Stimulated activated CD4-positive, alpha-beta T cell treated with anti-CD3 and anti-CD28 coated beads, Interleukin-1b, Interleukin-23, amount 100 ng/mL, for 4 hours (primary cell): ENCODE results near the gene LRPAP1.

ENCODE experiments used
- DNase-seq, 2 donors: peaks; one replicate each; pipeline ENCODE4 v3.0.0-alpha.2; 2020; ENCODE audit warnings: low read depth in 2 of 2

The LRPAP1 gene

DNA sequence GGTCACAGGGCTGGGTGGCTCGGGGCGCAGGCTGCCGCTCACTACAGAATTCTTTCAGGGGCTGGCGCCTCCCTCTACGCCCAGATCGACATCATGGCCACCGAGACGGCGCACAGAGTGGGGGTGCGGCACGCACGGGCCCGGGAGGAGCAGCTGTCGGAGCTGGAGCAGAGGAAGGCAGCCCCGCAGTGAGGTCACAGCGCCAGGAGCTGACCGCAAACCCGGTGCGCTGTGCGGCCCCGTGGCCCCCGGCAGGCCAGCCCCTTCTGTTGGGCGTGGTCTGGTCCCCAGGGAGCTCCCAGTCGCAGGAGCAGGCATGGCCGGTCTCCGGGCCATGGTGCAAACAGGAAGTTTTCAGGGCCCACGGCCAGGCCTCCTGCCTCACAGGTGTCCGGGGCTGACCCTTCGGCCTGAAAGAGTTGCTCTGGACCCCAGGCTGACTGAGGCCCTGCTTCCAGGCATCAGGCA is 31.6 kb downstream of the LRPAP1 start:
- DNase-seq = no peak

DNA sequence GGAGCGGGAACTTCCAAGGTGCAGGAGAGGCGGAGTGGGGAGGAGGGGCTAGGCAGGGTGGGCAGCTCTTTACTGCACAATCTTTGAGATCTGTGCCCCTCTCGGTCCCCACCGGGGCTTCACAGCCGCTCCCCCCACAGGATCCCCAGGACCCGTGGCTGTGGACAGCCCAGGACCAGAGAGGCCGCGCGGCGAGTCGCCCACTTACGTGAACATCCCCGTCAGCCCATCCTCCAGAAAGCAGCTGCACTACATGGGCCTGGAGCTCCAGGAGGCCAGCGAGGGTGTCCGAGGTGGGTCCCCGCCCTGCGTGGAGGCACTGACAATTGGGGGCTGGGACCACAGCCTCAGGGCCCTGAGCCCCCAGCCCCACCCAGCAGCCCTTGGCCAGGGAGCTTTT is 32.1 kb downstream of the LRPAP1 start:
- DNase-seq = no peak

DNA sequence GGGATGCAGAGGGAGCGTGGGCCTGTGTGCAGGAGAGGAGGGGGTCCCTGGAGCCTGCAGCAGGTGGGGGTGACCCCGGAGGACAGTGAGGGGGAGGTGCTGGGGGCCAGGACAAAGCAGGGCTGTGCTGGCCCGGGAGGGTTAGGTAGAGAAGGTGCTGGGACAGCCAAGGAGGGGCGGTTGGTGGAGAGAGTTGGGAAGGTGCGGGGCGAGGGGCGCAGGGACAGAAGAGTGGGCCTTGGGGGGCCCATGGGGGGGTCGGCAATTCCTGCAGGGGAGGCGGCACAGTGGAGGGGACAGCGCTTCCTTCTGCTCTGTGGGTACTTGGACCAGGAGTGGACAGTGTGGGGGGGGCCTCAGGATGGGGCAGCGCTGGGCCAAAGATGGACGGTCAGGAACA is 32.5 kb downstream of the LRPAP1 start:
- DNase-seq = no peak

DNA sequence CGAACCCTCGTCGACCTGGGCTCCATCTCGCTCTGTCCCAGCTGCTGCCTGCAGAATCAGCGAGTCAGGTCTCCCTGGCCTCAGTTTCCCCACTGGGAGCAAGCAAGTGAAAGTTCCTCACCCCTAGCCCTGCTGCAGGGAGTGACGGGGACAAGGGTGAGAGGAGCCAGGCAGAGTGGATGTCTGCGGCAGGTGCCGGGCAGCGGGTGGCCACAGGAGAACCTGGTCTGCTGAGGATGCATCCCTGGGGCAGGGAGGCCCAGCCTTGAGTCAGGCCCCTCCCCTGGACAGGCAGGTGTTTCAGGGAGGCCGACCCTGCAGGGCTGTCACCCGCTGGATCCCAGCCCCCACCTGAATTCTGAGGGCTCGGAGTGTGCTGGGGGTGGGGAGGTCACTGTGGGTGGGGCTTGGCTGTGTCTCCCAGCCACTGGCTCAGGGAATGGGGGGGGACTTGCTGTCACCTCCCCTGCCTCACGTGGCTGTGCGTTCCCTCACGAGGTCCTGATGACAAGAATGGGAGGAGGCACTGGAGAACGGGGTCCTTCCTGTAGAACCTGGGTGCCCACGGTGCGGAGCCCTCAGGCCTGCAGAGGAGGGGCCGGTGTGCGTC is 33.2 kb downstream of the LRPAP1 start:
- no peak for DNase-seq

DNA sequence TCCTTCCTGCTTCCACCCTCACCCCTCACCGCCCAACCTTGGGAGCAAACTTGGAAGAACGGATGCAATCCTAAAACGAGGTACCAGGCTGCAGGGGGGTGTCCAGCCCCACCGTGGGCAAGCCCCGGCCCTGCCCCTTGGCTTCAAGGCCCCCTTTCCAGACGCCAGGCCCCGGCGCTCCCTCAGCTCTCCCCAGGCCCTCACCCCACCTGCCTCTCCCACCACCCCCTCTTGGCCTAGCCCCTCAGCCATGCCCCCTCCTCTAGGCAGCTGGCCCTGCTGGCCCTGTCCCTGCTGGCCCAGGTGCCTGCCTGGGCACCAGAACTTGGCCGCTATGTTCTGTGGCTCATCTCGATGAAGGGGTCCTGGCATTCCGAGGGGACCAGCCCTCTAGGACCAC is 33.8 kb downstream of the LRPAP1 start:
- DNase-seq = no peak

DNA sequence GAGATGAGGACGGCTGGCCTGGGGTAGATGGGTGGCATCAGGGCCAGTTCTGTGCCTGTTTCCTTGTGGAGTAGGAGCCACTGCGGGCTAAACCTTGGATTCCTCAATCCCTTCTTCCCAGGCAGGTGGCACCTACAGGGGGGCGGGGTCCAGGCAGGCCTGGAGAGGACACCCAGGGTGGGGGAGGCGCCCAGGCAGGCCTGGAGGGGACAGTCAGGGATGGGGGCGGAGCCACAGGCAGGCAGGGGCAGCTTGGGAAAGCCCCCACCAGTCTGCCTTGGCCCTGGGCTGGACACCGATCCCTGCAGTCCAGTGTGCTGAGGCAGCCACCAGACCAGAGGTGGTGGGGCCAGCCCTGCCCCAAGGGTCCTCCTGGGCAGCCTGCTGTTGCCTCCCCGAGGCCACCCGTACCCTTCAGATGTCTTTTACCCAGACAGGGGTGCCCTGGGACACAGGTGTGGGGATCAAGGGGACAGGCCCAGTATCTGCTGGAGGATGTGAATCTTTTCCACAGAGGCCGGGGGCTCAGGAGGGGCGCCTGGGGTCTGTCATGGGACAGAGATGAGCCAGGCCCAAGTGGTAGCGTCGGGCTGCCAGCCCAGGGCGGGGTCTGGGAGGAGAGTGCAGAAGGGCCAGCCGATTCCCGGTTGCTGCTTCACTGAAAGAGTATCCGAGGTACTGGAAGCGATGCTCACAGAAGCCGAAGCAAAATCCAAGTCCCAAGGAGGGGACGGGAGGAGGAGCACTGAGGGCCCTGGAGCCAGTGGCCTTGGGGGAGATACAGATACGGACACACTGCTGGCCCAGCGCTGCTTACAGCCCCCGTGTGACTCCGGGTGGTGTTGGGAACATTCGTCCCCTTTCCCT is 34.5 kb downstream of the LRPAP1 start:
- no peak for DNase-seq

DNA sequence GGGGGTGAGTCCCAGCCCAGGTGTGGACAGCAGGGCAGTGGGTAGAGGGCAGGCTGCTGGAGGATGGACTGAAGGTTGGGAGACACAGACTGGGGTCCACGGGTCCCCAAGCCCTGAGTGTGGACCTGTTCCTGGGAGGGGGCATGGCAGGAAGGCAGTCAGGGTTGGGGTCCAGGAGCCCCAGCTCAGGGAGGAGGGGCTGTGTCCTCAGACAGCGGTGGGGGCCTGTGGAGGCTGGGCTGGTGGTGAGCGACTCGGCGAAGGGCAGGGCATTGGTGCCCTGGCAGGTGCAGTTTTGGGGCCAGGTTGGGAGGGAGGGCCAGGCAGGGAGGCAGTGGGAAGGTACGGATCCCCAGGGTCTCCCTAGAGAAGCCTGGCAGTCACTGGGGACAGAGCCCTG is 35.1 kb downstream of the LRPAP1 start:
- DNase-seq = no peak

DNA sequence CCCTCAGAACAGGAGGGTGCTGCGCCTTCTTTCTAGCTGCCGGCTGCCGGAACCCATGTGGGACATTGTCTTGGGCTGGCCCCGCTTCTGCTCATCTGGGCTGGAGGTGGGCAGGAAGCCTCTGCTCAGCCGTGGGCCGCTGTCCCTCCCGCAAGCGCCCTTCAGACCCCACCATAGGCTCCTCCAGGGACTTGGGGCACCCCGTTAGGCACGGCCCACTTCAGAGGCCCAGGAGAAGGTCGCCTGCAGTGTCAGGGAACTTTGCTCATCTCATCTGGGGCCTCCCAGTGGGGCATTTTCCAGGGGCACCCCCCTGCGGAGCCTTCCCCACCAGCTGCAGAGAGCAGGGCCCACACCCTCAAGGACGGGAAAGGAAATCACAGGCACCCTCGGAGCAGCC is 36.2 kb downstream of the LRPAP1 start:
- DNase-seq = no peak

DNA sequence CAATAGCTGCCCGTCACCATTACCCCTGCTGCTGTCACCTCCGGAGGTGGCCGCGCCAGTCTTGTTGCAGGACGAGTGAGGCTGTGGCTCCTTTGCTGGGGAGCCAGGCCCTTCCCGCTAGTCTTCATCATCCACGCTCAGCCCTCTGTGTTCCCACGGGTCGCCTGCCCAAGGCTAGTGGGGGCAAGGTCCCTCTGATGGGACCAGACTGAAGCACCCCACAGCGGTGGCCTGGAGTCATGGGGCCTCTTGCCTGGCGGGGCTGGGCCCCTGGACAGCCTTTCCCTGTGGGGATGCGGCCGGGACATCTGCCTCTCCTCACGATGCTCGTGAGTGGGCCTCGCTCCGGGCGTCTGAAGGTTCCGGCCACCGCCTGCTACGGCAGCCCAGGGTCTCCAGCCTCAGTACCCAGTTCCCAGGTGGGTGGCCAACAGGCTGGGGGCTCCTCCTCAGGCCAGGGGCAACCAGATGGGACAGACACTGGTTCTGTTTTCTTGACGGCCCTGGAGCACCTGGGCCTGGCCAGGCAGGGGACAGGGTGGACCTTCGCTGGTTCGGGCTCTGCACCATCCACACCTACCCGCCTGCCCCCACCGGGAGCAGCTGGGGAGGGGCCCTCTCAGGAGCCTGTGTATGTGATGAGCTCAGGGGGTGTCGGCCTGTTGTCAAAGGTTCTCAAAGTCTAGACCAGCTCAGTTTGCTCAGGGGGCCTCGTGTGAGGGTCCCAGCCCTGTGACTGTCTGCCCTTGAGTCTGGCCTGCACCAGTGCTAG is 36.8 kb downstream of the LRPAP1 start:
- DNase-seq = no peak

DNA sequence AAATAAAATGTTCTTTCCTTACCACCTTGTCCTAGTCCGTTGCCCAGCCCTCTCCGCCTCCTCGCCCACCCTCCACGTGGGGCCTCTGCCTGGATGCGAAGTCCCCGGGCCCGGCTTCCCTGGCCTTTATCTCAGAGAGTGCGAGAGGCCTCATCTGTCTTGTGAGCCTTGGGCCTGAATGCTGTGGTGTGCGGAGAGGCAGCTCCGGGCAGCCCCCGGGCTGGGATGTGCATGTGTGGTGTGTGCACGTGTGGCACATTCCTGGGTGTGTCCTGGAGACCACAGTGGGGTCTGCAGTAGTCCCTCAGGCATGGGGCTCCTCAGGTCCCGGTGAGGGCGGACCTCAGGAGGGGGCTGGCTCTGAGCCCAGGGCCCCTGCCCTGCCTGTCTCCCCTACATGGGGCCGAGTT is 37.8 kb downstream of the LRPAP1 start:
- no peak for DNase-seq

DNA sequence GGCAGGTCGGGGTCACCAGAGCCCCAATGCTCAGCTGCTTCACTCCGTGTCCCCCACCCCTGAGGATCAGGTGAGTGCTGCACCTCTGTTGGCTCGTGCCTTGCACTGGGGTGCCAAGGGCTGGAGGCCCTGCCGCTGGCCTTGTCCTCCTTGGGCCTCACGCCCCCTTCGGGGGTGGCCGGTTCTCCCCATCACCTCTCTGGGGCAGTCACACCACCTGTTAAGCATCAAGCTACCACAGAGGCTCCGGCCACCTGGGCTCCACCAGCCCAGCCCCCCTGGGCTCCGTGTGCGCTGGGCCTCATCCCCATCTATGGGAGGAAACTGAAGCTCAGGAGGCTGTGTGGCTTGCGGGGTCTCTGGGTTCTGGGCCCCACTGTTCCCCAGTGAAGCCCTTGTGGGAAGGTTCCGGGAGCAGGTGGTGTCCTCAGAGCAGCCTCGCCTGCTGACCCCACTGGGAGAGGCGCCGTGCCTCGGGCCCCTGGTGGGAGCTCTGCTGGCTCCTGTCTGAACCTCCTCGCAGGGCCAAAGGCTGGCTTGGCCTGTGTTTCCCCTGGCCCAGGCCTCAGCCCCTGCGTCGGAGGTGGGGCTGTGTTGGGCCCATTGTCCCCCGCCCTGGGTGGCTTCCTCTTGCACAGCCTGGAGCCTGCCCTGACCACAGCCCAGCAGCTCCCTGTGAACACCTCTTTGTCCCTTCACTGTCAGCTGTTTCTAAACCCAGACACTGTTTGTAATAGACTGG is 38.3 kb downstream of the LRPAP1 start:
- DNase-seq = no peak

DNA sequence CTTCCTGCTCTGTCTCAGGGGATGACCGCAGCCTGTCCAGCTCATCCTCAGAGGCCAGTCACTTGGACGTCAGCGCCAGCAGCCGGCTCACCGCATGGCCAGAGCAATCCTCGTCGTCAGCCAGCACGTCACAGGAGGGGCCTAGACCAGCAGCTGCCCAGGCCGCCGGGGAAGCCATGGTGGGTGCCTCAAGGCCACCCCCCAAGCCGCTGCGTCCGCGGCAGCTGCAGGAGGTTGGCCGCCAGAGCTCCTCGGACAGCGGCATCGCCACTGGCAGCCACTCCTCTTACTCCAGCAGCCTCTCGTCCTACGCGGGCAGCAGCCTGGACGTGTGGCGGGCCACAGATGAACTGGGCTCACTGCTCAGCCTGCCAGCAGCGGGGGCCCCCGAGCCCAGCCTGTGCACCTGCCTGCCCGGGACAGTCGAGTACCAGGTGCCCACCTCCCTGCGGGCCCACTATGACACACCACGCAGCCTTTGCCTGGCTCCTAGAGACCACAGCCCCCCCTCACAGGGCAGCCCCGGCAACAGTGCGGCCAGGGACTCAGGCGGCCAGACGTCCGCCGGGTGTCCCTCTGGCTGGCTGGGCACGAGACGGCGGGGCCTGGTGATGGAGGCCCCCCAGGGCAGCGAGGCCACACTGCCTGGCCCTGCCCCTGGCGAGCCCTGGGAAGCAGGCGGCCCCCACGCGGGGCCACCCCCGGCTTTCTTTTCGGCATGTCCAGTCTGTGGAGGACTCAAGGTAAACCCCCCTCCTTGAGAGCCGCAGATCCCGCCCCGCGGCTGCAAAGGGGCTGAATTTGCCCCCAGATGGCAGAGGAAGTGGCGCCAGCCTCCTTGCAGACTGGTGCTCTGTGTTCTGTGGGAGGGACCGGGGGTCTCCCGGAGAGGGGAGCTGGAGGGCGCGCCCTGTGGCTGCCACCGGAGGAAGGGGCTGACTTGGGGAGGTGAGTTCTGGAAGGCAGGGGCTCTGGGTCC is 39.2 kb downstream of the LRPAP1 start:
- no peak for DNase-seq

DNA sequence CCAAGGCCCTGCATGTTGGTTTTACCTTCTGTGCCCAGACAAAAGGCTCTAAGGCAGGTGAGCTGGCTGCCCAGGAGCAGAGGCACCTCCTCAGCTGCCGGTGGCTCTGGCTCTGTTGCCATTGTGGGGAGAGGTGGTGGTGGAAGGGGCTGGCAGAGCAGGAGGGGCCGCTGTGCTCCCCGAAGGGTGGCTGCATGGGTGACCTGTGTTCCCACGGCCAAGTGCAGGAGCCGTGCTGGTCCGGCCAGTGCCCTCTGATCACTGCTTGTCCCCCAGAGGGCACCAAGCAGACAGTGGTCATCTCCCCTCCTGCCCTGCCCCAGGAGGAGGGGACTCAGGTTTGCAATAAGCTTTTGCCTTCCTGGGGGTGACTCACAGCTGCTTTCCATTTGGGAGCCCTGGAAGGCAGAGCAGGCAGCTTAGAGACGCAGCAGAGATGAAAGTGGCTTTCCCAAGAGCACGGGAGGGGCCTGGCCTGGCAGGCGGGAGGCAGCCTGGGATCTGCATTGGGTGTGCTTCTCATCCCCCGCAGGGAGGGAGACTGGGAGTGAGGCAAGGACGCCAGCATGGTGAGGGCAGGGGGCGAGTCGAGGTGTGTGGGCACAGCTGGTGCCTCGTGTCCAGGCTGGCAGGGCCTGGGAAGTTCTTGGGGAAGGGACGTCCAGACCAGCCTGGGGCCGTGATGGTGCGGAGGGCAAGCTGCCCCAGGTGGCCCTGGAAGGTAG is 40.4 kb downstream of the LRPAP1 start:
- no peak for DNase-seq

DNA sequence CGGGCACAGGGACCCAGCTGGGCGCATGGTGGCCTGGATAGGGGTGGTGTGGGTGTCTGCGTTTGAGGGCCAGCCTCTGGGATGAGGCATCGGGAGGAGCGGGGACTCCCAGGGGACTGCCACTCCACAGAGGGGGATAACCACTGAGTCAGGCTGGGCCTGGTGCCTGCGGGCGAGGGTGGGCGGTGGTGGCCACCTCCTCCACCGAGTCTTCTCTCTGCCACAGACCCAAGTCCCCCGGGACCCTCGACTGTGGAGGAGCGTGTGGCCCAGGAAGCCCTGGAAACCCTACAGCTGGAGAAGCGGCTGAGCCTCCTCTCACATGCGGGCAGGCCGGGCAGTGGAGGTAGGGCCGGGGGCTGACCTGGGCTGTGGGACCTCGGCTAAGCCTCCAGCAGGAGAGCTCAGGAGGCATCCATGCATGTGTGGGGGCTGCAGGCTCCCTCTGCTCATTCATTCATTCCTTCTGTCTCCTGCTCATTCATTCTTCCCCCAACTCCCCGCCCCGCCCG is 42.7 kb downstream of the LRPAP1 start:
- no peak for DNase-seq

DNA sequence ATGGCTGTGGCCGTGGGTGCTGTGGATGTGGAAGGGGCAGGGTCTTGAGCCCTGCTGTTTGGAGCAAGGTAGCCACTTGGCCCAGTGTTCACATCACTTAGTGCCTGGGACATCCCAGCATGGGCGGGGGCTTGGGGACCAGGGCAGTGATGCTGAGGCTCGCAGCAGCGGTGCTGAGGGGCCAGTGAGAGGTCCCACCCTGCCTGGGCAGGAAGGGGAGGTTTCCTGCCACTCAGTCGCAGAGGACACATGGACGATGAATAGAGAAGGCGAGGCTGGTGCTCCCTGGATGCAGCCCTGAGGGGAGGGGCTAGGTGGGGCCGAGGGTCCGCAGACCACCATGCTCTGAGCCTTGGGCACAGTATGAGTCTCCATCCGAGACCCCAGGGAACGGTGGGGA is 43.4 kb downstream of the LRPAP1 start:
- DNase-seq = no peak

DNA sequence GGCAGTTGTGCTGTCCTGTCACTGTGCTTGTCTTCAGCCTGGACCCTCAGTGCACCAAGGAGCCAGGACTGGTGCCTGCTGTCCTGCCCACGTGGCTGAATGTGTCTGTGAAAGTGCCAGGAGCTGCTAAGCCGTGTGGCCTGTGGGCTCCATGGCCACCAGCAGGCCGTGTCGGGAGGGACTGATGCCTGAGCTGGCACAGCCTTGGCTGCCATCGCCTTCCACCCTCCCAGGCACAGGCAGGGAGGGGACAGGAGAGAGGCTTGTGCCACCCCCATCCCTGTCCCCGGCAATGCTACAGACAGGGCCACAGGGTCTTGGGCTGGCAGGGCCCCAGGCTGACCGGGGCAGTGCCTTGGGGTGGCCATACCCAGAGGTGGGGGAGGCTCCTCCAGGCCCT is 44.4 kb downstream of the LRPAP1 start:
- DNase-seq = no peak

DNA sequence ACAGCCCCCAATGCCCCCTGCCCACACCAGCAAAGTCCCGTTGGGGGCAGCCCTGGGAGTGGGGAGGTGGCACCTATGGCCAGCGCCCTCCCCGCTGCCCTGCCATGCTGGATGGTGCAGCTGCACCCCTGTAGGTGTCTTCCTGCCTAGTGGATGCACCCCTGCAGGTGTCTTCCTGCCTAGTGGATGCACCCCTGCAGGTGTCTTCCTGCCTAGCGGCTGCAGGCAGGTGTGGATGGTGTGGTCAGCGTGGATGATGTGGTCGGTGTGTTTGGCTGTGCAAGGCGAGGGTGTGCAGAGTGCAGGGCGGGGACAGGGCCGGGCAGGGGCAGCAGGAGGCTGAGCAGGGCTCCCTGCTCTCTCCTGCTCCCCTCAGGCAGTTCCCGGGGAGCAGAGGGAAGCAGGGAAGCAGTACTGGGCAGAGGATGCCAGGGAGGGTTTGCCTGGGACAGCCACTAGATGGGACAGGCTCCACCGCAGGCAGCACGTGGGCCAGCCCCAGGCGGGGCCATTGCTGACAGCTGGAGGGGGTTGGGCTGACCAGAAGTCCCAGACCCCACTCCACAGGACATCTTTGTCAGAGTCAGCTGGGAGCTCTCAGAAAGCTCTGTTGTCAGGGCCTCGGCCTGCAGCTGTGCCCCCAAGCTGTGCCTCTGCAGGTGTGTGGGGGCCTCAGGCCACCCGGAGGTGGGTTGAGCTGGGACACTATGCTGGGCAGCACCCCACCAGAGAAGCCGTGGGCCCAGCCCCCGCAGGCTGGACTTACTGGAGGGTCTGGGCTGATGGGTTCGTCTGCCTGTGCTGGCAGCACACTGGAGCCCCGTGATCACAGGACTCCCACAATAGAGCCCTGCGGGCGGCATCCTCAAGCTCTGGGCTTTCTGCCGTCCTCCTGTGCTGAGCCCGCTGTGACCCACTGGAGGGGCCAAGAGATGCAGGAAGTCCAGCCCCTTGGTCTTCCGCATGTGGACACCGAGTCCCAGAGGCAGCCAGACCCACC is 45.4 kb downstream of the LRPAP1 start:
- DNase-seq = no peak

DNA sequence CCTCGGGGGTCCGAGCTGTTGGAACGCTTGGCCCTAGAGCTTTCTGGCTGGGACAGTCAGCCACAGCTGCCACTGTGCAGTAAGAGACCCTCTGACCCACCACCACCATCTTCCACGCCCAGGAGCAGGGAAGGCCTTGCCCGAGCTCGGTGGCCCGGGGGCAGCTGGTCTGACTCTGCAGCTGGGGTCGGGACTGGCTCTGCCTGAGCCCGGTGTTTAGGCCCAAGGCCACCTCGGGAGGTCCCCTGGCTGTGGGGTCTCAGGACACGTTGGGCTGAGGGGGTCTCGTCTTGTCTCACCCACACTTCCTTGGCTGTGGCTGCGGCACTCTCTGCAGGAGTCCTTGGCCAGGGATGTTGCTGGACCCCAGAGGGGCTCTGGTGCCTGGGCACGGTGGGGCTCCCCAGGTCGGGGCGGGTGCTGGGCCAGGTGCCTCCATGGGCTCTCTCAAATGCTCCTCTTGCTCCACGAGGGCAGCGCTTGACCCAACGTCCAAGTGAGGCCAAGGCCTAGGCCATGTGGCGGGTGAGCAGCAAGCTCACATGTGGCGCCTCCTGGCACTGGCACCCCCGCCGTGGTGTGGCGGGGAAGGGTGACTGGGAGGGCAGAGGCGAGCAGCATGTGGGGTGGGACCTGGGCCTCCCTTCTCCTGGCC is 46.2 kb downstream of the LRPAP1 start:
- no peak for DNase-seq
